Raji (cell line): ENCODE measurements around the gene PTPN14.

Experiments
- POLR2A ChIP-seq: IDR thresholded peaks from 2 replicates; pipeline ENCODE4 v1.6.1; 2011; ENCODE audit warnings: low read depth, low read length, control low read depth; ENCODE audit not compliant: insufficient read depth

Gene PTPN14

DNA sequence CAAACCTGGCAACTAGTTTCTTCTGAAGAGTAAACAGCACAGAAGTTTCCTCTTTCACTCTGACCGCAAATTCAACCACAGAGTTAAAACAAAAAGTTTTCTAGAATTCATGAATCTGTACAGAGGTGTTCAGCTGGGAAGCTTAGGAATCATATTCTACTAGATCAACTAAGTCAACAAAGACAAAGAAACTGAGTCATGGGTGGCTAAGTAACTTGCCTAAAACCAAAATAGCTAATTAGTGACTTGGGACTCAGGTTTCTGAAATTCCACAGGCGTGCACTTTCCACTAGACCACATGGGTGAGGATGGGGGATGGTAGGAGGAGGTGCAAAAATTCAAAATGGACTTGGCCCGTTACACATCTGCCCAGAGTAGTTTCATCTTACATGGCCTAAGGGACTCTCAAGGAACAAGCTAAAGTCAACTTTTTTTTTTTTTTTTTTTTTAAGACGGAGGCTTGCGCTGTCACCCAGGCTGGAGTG, 25.8 kb downstream of the PTPN14 start:
- no peak for TF ChIP-seq POLR2A

DNA sequence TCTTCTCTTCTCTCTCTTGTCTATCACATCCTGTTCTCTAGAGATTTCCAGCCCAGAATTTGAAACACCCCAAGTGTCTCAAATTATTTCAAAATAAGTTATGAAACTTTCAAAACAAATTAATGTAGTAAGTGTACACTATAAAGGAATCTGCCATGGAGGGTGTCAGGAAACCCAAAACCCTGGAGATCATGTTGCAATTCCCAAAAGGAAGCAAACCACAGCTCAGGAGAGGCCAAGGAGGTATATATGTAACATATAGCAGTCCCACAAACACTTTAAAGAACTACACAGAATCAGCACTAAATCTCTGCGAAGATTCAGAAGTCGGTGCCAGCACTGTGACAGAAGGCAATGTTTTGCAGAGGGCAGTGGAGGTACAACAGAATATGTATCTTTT, 26.6 kb downstream of the PTPN14 start:
- TF ChIP-seq POLR2A = no peak

DNA sequence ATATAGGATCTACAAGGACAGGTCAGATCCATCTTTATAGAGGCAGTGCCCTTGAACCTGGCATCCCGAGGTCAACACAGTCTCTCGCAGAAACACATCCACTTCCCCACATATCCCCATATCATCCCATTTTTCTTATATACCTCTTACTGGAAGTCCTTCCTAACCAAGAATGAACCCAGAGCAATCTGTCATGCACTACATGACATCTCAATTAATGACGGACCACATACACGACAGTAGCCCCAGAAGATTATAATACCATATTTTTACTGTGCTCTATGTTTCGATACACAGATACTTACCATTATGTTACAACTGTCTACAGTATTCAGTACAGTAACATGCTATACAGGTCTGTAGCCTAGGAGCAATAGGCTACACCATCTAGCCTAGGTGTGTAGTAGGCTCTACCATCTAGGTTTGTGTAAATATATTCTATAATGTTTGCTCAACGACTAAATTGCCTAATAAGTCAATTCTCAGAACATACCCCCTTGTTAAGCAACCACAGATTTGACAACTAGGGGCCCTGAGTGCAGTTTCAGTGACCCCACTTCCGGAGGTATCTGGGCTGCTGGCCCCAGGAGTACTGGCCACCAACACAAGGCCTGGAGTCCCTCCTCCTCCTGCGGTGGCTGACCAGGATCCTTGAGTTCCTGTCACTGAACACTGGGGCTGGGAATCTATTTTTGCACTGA, 28.1 kb downstream of the PTPN14 start:
- TF ChIP-seq POLR2A = no peak

DNA sequence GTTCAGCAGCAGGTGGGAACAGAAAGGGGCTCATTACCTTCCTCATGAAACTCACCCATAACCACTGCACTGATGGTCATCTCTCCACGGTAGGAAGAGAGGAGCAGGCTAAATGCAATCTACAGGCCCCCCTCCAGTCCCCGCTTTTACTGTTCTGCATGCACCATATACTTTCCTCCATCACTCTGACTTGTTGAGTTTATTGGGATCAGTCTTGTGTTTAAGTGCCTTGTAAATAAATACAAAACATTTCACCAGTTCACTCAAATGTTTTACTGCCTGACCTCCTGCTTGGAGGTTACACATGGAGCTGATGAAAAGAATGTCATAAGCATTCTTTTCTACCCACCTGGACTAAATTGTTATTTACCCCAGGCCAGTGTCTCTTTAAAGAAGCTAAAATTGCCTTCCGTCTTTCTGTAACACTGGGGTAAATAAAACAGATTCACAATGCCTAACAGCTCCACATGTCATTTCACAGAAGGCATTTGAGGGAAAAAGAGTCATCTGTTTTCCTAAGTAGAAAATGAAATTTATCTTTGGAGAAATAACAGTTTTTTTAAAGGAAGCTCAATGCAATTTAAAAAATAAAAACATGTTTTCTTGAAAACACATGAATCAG, 30.7 kb downstream of the PTPN14 start:
- no peak for TF ChIP-seq POLR2A

DNA sequence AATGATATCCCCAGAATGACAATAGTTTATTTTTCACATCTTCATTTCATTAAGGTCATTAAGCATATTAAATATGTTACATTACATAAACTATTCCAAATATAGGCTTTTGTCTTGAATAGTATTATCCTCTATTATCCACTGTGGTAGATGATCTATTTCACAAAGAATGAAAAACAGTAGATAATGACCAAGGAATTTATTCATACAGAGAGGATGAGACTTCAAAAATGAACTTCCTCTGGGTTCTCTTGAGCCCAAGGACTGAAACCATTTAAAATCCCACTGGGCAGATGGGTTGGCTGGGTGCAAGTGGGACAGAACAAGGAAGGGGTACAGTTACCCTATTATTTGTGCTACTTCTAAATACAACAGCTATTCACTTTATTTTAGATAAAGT, 33.0 kb downstream of the PTPN14 start:
- no peak for TF ChIP-seq POLR2A

DNA sequence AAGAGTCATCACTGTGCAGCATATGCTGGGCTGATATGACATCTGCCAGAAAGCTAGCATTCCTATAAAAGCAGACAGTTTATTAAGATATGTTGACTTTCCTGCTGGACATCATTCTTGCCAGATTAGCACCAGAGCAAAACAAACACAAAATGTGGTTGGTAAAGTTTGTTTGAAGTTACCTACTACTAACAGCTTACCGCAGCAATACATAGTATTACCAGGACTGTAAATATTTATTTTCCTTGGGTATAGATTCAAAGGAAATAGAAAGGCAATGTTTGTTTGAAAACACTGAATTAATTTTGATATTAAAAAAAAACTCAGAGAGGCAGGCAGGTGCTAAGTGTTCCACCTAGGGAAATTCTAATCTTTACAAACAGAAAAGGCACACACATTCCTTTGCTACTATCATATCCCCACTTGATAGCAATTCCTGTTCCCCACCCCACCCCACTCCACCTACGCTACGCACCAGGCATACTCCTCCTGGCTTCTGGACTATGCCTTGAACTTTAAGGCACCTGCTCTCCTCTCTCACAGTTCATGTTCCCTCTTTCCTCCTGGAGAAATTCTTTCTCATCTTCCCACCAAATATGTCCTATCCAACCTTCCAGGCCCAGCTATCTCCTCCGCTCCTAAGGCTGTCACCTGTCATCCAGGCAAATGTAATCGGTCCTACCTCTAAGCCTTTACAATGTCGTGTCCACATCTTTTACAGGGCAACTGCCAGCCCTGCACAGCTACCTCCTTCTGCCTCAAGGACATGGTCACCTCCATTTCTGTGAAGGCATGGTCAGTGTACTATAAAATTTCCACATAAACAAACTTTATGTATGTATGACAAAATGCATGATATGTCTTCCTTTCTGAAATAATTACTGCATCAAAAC, 34.7 kb downstream of the PTPN14 start:
- TF ChIP-seq POLR2A = no peak

DNA sequence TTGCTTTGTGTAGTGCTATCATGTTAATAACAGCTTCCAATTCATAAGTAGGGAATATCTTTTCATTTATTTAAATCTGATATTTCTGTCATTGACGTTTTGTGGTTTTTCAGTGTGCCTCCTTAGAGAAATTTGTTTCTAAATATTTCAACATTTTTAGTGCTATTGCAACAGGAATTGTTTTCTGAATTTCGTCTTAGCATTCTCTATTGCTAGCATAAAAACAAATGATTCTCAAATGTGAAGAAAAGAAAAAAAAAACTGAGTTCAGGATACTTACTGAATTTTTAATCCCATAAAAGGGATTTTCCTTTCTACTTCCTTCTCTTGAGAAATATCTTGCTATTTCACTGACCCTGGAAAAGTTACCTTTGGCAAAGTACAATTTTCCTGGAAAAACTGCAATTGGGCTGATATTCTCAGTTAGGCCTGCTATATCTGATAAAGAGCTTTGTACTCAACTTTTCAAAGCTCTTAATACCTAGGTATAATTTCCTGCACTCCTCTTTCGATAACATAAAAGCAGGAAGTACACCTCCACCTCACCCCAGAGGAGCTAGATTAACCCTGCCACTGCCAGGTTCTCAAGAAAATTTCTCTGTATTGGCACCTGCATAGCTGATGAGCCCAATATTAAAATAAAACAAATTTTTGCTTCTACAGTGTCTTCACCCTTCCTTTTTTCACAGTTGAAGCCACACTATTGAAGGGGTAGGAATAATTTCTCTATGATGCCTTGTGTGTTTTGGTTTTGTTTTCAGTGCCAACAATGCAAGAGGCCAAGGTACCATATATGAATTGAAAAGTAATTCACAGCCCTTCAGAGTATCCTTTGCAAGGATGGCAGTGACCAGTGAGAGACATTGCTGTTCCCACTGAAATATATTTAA, 35.6 kb downstream of the PTPN14 start:
- no peak for TF ChIP-seq POLR2A

DNA sequence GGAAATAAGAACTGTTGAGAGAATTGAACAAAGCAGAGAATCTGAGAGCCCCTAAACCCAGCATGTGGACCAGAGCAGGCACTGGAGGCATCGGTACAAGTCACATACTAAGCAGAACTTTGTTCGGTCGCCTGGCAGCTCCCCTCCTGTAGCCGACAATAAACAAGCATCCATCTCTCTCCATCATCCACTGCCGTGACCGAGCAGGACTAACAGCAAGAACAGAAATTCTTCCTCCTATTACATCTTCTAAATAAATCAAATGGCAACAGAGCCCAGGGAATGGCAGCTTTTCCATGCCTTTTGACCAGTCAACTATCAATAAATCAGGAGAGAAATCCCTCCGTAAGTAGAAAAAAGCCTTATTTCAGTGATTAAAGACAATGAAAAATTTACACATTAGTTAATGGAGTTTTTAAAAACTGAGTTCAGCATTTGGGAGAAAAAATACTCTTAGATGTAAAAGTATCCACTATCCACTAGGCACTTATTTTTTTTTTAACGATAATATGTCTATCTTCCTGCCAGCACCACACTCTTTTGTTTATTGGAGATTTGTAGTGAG, 36.5 kb downstream of the PTPN14 start:
- no peak for TF ChIP-seq POLR2A

DNA sequence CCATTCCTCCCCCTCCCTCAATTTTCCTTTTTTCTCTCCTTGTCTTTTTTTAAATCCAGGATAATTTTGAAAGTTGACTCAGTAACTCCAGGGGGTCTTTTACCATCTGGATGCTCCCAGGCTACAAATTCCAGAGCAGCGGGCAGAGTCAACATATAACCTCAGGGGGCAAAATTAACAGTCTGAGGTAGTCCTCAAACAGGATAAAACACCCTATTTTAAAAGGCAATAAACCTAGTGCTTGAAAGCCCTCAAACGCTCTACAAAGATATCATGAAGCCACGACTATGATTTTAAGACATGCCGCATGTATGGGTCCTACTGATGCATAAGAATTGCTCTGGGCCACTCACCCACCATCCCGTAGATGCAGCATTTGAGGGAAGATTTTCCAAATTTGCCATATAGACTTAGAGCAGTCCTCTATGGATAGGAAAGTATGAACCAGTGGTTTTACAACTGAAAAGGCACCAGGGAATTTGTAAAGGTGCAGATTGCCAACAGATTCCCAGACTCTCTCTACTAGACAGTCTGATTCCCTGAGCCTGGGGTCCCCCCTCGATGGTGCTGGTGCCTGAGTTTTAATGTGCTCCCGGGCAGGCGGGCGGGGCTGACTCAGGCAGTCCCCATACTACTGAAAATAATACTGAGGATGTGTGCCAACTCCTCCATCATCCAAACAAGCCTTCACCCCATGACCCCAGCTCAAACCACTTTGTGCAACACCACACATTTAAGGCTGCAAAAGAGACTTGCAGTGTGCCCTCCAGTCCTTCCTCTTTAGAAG, 37.2 kb downstream of the PTPN14 start:
- TF ChIP-seq POLR2A = no peak

DNA sequence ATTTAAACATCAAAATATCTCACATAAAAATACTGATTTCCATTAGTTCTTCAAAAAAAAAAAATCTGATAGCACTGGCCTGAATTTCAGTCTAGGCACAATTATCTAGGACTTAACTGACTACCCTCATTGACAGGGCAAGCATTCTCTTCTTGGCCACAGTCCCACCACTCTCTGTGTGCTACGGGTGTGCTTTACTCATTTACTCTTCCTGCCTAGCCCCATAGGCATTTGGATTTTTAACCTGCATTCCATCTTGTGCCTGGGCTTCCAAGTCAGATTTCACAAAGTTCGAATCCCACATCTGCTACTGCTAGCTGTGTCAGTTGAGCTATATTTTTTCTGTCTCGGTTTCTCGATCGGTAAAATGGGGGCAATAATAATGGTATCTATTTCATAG, 38.0 kb downstream of the PTPN14 start:
- no peak for TF ChIP-seq POLR2A

DNA sequence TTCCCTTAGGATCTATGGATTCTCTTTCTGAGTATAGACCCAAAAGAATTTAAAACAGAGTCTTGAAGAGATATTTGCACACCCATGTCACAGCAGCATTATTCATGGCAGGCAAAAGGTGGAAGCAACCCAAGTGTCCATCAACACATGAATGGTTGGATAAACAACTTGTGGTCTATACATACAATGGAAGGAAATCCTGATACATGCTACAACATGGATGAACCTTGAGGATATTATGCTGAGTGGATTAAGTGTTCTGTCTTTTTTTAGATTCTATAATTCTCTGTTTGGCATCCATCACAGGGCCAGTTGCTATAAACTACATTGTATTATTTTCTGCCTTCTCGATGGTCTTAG, 39.8 kb downstream of the PTPN14 start:
- TF ChIP-seq POLR2A = no peak

DNA sequence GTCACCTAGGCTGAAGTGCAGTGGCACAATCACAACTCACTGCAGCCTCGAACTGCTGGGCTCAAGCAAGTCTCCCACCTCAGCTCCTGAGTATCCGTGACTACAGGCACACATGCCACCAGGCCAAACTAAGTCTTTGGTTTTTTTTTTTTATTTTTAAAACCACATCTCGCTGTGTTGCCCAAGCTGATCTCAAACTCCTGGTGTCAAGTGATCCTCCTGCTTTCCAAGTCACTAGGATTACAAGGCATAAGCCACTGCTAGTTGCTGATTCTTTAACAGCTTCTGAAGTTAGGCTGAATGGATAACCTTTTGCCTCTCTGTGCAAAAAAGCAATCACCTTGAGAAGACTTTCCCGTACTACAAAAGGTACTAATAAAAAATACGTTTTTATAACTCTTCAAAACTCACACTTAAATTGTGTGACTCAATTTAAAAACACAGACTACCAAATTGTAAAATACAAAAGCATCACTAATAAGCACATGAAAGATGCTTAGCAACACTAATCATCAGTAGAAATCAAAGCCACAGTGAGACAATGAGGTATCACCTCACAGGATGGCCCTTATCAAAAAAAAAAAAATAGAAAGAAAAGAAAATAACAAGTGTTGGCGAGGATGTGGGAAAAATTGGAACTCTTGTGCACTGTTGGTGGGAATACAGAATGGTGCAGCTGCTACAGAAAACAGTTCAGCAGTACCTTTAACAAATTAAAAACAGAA, 40.3 kb downstream of the PTPN14 start:
- no peak for TF ChIP-seq POLR2A

DNA sequence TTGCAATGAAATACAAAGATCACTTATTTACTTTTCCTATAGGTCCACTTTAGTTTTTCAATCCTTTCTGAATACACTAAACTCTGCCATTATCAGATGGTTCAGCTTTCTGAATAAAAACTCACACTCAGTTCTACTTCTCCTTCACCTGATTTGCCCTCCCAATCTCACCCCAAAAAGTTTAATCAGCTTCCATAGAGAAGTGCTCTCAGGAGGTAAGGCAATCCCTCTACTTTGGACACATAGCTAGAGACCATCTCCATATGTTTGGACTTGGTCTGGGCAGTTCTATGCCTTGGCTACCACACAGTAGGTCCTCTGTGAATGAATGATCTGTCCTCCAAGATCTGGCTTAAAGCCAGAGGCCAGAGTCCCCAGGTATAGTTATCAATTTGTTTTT, 40.9 kb downstream of the PTPN14 start:
- TF ChIP-seq POLR2A = no peak

DNA sequence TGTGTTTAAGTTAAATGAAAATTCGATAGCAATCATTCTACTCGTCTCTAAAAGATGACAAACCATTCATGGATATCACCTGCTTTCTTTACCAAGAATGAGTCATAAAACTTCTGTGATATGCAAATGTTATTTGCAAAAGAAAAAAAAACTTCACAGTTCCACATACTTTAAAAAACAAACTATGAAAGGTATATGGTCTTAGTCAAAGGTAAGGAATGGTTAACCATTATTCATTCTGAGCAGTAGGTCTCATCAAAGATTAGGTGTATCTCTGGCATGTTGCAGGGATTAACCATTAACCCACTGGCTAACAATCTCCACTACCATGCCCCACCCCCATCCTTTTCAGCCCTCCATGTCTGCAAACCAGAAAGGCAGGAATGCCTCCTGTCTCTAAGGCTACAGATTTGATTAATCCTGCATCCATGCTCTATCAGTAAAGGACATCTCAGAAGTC, 44.4 kb downstream of the PTPN14 start:
- TF ChIP-seq POLR2A = no peak

DNA sequence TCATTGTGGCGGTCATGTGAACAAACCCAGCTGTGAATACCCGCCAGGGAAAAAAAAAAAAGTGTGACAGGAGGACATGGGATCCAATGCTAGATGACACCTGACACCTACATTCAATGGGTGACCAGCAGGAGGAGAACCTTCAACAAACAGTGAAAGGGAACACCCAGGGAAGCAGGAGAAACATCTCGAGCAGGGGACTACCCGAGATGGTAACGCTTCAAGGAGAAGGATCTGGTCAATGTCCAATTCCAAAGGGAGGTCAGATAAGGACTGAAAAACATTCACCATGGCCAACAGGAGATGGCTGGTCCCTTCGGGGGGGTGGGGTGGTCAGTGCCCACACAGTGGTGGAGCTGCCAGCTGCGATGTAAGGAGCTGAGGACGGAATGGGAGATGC, 46.3 kb downstream of the PTPN14 start:
- no peak for TF ChIP-seq POLR2A
